Parathyroid adenoma (tissue), 2 donors: ENCODE data around the gene HEXD.

ENCODE experiments used
- H2AFZ ChIP-seq: fragments of 300-600 bp; sonication (generic); one replicate; pipeline ENCODE4 v1.7.0; 2017; ENCODE audit warnings: antibody characterized with exemption, mild to moderate bottlenecking
- H3K27ac ChIP-seq: fragments of 300-600 bp; sonication (generic); one replicate; pipeline ENCODE4 v1.7.0; 2017
- H3K27me3 ChIP-seq: fragments of 300-600 bp; sonication (generic); one replicate; pipeline ENCODE4 v1.7.0; 2017; ENCODE audit warnings: low read length; ENCODE audit not compliant: control insufficient read depth, insufficient read depth
- H3K36me3 ChIP-seq: fragments of 300-600 bp; sonication (generic); one replicate; pipeline ENCODE4 v1.7.0; 2017; ENCODE audit warnings: low read length; ENCODE audit not compliant: control insufficient read depth, insufficient read depth
- H3K4me1 ChIP-seq: fragments of 300-600 bp; sonication (generic); one replicate; pipeline ENCODE4 v1.7.0; 2017; ENCODE audit warnings: control low read depth
- H3K4me2 ChIP-seq: fragments of 300-600 bp; sonication (generic); one replicate; pipeline ENCODE4 v1.7.0; 2017; ENCODE audit warnings: low read length
- H3K4me3 ChIP-seq: fragments of 300-600 bp; sonication (generic); one replicate; pipeline ENCODE4 v1.7.0; 2017; ENCODE audit warnings: low read depth, low read length
- H3K79me2 ChIP-seq: fragments of 300-600 bp; sonication (generic); one replicate; pipeline ENCODE4 v1.7.0; 2017; ENCODE audit warnings: control low read depth
- H3K9ac ChIP-seq: fragments of 300-600 bp; sonication (generic); one replicate; pipeline ENCODE4 v1.7.0; 2017; ENCODE audit warnings: mild to moderate bottlenecking
- H3K9me3 ChIP-seq: fragments of 300-600 bp; sonication (generic); one replicate; pipeline ENCODE4 v1.7.0; 2017; ENCODE audit warnings: low read length; ENCODE audit not compliant: control insufficient read depth
- CTCF ChIP-seq: fragments of 300-600 bp; sonication (generic); IDR thresholded peaks from one replicate; pipeline ENCODE4 v1.7.0; 2017; ENCODE audit warnings: antibody characterized with exemption, mild to moderate bottlenecking
- donor health status: primary hyperparathyroidism.

HEXD gene

GRCh38 chr17:82415786-82416185 is 2.4 kb upstream of the HEXD start:
- Histone ChIP-seq H3K27ac (no peak overlapping the region), H3K9me3 (no peaks in the 10 kb centered on the region), H2AFZ (no peak overlapping the region), H3K36me3 (no peaks in the 10 kb centered on the region), H3K4me2 (no peak overlapping the region), H3K9ac (no peak overlapping the region), H3K4me1 (peaks cover 17% of the 10 kb centered on the region), H3K4me3 (no peak overlapping the region), H3K79me2 (peaks cover 16% of the 10 kb centered on the region), H3K27me3 (no peaks in the 10 kb centered on the region)
- TF ChIP-seq CTCF = no peak

GRCh38 chr17:82416264-82416663 is 1.9 kb upstream of the HEXD start:
- Histone ChIP-seq H3K27ac (no peak overlapping the region), H3K79me2 (peaks cover 16% of the 10 kb centered on the region), H3K4me1 (peaks cover 17% of the 10 kb centered on the region), H3K9ac (no peak overlapping the region), H3K27me3 (no peaks in the 10 kb centered on the region), H3K9me3 (no peaks in the 10 kb centered on the region), H3K4me2 (no peak overlapping the region), H3K4me3 (no peak overlapping the region), H3K36me3 (no peaks in the 10 kb centered on the region), H2AFZ (no peak overlapping the region)
- no peak for TF ChIP-seq CTCF

DNA sequence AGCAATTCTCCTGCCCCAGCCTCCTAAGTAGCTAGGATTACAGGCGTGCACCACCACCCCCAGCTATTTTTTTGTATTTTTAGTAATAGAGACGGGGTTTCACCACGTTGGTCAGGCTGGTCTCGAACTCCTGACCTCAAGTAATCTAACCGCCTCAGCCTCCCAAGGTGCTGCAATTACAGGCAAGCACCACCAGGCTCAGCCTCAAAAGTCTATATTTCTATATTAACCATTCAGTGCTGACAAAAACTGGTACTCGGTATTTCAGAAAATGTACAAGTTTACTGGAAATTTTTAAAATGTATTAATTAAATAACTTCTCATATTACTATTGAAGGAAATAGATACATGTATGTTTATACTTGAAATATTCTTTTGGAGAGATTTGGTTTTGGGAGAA is 1.4 kb upstream of the HEXD start:
- no peaks in the 10 kb centered on the region for H3K9me3 ChIP-seq
- H3K4me1 ChIP-seq = peaks cover 17% of the 10 kb centered on the region
- H3K27me3 ChIP-seq = no peaks in the 10 kb centered on the region
- H3K9ac ChIP-seq = no peak overlapping the region
- H3K36me3 ChIP-seq = no peaks in the 10 kb centered on the region
- H3K27ac ChIP-seq = no peak overlapping the region
- no peak for TF ChIP-seq CTCF
- no peak overlapping the region for H3K4me2 ChIP-seq
- no peak overlapping the region for H3K4me3 ChIP-seq
- peaks cover 11% of the 10 kb centered on the region for H3K79me2 ChIP-seq
- no peak overlapping the region for H2AFZ ChIP-seq

GRCh38 chr17:82419540-82419939 is 1.4 kb downstream of the HEXD start:
- H3K9me3 ChIP-seq = no peaks in the 10 kb centered on the region
- no peak overlapping the region for H3K4me2 ChIP-seq
- H3K9ac ChIP-seq = no peak overlapping the region
- H3K4me3 ChIP-seq = no peak overlapping the region
- no peaks in the 10 kb centered on the region for H3K27me3 ChIP-seq
- H3K4me1 ChIP-seq = peaks cover 11% of the 10 kb centered on the region
- H3K79me2 ChIP-seq = peaks cover 2% of the 10 kb centered on the region
- no peak for TF ChIP-seq CTCF
- no peaks in the 10 kb centered on the region for H3K36me3 ChIP-seq
- no peak overlapping the region for H3K27ac ChIP-seq
- H2AFZ ChIP-seq = peak overlapping the region; percentile 72

- H3K9ac ChIP-seq = no peak overlapping the region
- H3K9me3 ChIP-seq = no peaks in the 10 kb centered on the region
- no peak overlapping the region for H3K4me2 ChIP-seq
- H3K36me3 ChIP-seq = no peaks in the 10 kb centered on the region
- H3K4me3 ChIP-seq = no peak overlapping the region
- H3K4me1 ChIP-seq = peaks cover 3% of the 10 kb centered on the region
- TF ChIP-seq CTCF = peak; percentile 61
- H3K27ac ChIP-seq = no peak overlapping the region
- H2AFZ ChIP-seq = no peak overlapping the region
- H3K27me3 ChIP-seq = no peaks in the 10 kb centered on the region
- no peaks in the 10 kb centered on the region for H3K79me2 ChIP-seq
These were observed 6.1 kb downstream of the HEXD start for GRCh38 chr17:82424001-82424862.
